DLD1 (cell line): ENCODE measurements around the gene TUBGCP2.
"Not testable (repeated sequence)": the region's sequence is repeated elsewhere in the genome, so short reads cannot be mapped to it uniquely, and the experiment has no call there.

ENCODE experiments used
- in situ Hi-C: cut with HindIII; loops from 2 replicates; pipeline ENCODE4 v1.10.0; 2017; ENCODE audit warnings: low sequenced_read_pairs

The TUBGCP2 gene

DNA sequence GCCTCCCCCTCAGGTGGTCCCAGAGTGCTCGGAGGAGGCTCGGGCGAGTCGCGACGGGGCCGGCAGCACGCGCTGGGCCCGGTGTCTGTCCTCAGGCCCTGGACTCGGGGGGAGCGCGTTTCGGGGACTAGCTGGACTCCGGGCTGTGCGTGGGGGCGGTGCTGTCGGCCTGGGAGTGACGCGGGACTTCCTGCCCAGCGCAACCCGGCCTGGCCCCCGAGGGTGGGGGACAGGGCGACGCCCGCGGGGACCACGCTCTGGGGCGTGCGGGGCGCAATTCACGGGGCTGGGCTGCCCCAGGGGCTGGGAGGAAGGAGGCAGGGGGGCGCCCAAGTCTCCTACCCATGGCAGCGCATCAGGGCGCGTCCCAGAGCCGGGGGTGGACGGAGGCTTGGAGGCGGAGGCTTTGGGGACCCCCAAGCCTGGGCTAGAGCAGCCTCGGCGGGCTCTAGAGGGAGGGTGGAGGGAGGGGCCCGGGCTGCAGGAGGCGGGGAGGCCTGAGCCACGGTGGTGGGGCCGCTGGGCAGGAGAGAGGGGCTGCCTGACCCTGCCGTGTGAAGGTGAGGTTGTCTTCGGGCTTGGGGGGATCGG lies 73.3 kb downstream of the TUBGCP2 start:
- in situ Hi-C loops: no loop called here

DNA sequence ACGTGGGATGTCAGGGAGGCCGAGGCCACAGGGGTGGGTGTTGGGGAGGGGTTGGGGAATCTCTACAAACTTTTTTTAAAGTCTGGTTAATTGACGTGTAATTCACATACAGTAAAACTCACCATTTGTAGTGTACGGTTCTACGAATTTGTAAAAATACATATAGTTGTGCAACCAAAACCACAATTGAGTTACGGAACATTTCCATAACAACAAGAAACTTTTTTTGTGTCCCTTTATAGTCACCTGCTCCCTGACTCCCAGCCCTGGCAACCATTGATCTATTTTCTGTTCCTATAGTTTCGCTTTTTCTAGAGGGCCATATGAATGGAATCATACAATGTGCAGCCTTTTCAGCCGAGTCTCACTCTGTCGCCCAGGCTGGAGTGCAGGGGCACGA lies 73.9 kb downstream of the TUBGCP2 start:
- in situ Hi-C loops: not testable (repeated sequence)

DNA sequence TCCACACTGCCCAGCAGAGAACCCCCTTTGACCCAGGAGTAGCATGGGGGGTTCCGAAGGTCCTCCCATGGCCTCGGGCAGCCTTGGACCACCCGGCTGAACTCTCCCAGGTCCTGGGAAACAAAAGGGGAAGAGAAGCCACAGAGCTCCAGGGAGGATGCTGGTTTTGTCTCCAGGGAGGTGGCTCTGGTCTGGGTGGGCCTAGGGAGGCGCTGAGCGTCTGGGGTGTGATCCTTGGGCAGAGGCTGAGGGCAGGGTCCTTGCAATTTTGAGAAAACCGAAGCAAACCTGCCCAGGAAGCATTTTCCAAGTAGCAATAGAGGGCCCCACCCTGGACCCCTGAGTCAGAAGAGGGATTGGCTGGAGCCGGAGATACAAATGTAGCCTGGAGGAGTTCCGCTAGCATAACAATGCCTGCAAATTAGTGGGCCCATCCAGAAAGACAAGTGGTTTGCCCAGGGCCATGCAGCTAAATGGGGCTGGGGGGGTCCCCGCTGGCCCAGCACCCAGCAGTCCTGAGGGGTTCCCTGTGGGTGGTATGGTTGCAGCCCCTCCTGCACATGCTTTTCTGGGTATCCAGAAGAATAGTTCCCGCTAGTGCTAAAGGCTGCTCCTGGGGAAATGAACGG lies 76.6 kb downstream of the TUBGCP2 start:
- in situ Hi-C loops: no loop called here

DNA sequence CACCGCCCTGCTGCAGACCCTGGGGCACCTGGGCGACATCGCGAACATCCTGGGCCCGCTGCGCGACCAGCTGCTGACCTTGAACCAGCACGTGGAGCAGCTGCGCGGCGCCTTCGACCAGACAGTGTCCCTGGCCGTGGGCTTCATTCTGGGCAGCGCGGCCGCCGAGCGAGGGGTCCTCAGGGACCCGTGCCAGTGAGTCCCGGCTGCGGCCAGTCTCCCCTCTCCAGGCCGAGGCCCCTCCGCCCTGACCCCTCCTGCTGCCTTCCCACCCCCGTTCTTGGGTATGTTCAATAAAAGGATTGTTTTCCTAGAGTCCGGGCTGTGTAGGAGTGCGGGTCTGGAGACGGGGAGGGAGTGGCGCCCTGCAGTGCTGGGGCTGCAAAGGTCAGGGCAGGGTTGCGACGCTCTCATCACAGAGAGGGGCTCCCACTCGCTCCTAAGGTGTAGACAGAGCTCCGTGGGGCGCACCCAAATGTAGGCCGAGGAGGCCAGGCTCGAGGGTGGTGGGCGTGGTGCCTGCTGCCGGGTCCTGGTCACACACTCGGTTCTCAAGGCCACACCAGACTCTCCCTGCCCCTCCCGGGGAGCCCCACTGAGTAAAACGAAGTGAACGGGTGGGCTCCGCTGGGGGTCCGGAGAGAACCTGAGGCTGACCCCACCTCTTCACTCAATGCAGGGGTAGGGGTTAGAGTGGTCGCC lies 77.3 kb downstream of the TUBGCP2 start:
- in situ Hi-C loops: no loop called here

DNA sequence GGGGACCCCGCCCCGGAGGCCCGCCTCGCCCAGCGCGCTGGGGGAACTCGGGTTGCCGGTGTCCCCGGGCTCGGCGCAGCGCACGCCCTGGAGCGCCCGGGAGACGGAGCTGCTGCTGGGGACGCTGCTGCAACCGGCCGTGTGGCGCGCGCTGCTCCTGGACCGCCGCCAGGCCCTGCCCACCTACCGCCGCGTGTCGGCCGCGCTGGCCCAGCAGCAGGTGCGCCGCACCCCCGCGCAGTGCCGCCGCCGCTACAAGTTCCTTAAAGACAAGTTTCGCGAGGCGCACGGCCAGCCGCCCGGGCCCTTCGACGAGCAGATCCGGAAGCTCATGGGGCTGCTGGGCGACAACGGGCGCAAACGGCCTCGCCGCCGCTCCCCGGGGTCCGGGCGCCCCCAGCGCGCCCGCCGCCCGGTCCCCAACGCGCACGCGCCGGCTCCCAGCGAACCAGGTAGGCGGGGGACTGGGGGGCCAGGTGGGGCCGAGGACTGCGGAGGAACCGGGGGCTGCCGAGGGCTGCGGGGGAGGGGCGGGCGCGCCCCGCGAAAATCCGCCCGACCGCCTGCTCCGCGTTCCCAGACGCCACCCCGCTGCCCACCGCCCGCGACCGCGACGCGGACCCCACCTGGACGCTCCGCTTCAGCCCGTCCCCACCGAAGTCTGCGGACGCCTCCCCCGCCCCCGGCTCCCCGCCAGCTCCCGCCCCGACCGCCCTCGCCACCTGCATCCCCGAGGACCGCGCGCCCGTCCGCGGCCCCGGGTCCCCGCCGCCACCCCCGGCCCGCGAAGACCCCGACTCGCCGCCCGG lies 78.1 kb downstream of the TUBGCP2 start:
- in situ Hi-C loops: no loop called here

DNA sequence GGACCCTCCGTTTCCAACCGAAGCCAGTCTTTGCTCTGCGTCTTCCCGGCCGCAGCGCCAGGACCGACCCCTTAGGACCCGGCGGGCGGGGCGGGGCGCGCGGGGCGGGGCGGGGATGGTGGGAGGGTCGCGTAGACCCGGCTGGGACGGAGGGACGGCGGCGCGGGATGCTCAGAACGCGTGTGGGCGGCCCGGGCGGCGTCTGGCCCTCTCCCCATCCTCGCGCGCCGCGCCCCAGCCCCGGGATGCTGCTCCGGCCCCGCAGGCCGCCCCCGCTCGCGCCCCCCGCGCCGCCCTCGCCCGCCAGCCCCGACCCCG lies 78.7 kb downstream of the TUBGCP2 start, which contains the start of gene UTF1:
Gene UTF1 (plus strand): TSS at position 174 of the 318 bp plus-strand sequence. CDS start 72 bp downstream, at position 246.
- in situ Hi-C loops: no loop called here

DNA sequence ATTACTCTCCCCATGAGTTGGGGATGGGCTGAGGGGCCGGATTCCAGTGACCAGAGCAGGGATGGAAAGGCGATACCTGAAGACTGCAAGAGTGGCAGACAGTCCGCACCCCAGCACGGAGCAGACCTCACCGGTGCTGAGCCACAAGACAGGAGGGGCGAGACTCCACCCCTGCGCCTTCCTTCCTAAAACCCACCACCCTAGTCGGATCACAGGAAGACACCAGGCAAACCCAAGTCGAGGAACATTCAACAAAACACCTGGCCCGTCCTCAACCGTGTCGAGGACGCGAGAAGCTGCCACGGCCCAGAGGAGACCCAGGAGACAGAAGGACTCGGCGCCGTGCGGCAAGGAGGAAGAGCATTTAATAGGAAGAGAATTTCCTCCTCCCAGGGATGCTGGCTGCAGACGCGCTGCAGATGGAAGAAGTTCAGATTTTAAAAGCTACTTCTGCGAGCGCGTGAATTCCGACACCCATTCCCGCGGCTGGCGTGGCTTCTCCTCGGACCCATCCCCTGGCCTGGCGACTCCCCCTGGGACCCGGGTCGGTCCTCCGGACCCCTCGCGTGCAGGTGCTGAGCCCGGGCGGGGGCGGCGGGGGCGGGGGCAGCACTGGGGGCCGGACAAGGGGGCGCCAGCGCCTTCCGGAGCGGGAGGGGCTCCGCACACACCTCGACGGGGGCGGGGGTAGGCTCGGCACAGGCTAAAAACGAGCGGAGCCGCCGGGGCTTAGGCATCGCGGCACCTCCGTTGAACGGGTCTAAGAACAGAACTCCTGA lies 79.2 kb downstream of the TUBGCP2 start:
- in situ Hi-C loops: no loop called here
